ENCODE data around the gene RPS13. TPM values are rescaled to one million over a fixed set of nuclear protein-coding genes. Genes with fewer than 3 reads are reported as not detected.
A peak's percentile ranks its signal among the peaks of the same experiment; 100 is the strongest.
"Not testable (repeated sequence)": the region's sequence is repeated elsewhere in the genome, so short reads cannot be mapped to it uniquely, and the experiment has no call there.

Gene RPS13
- 830 TPM for total RNA-seq
- long read RNA-seq, transcript RPS13-202 (6 exons, 646 nt) = major isoform, 179 of 203 reads
- long read RNA-seq, partial matches to known transcripts = 2 of 203 reads
- long read RNA-seq, other reads (novel, unspliced or antisense) = 8 of 203 reads

- DNase-seq (ENCODE audit: low spot score) = peak; percentile 98
These were observed at the start of gene RPS13 for GRCh38 chr11:17077520-17078401. Gene RPS13, minus strand, starts transcription at chr11:17077667. Its CDS starts 26 bp downstream, at chr11:17077641.

GRCh38 chr11:17121981-17122380, 44.5 kb upstream of the RPS13 start:
- DNase-seq (ENCODE audit: low spot score) = no peak

- no peak for DNase-seq (ENCODE audit: low spot score)
These were observed 39.8 kb upstream of the RPS13 start for GRCh38 chr11:17117262-17117661.

GRCh38 chr11:17116117-17116516, 38.6 kb upstream of the RPS13 start:
- DNase-seq (ENCODE audit: low spot score) = no peak

DNA sequence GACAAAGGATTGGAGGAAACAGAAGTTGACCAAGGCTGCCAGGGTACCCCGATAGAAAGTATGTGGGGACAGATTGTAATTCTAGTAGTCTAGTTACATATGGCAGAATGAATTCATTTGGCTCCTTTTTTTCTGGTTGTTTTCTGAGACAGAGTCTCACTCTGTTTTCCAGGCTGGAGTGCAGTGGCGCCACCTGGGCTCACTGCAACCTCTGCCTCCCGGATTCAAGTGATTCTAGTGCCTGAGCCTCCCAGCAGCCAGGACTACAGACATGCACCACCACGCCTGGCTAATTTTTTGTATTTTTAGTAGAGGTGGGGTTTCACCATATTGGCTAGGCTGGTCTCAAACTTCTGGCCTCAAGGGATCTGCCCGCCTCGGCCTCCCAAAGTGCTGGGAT, 30.3 kb upstream of the RPS13 start:
- DNase-seq (ENCODE audit: low spot score) = not testable (repeated sequence)

- DNase-seq (ENCODE audit: low spot score) = not testable (repeated sequence)
These were observed 28.1 kb upstream of the RPS13 start for GRCh38 chr11:17105404-17106040.

DNA sequence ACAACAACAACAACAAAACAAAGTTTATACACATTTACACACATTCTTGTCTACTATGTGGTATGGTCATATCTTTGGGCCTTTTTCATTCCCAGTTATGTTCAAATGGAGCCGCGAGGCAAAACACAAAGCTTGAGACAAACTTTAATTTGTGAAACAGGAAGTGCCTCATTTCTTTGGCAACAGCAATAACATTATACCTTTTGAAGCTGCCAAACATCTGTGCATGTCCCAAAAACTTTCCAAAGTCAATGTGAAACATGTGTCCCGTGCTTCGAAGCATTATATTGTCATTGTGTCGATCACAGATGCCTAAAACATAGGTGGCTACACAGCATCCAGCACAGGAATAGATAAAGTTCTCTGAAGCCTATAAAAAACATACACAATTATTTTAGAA, 25.0 kb upstream of the RPS13 start:
- no peak for DNase-seq (ENCODE audit: low spot score)

DNA sequence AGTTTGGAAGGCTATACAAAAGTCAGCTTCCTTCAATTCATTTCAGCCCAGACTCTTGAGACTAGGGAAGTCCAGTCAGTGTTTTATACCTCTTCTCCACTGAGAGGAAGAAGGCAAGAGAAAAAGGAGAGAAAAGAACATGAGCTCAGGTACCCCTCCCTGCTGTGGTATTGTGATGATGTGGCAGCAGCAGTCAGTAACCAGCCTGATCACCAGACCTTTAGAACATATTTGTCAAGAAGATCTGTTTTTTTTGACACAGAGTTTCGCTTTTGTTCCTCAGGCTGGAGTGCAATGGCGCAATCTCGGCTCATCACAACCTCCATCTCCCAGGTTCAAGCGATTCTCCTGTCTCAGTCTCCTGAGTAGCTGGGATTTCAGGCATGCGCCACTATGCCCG, 21.2 kb upstream of the RPS13 start:
- no peak for DNase-seq (ENCODE audit: low spot score)

GRCh38 chr11:17098038-17098437, 20.6 kb upstream of the RPS13 start:
- no peak for DNase-seq (ENCODE audit: low spot score)

DNA sequence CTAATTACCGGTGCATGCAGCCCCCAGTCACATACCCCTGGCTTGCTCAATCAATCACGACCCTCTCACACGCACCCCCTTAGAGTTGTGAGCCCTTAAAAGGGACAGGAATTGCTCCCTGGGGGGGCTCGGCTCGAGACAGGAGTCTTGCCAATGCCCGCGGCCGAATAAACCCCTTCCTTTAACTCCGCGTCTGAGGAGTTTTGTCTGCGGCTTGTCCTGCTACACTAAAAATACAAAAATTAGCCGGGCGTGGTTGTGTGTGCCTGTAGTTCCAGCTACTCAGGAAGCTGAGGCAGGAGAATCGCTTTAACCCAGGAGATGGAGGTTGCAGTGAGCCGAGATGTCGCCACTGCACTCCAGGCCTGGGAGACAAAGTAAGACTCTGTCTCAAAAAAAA, 8.5 kb upstream of the RPS13 start:
- DNase-seq (ENCODE audit: low spot score) = not testable (repeated sequence)

DNA sequence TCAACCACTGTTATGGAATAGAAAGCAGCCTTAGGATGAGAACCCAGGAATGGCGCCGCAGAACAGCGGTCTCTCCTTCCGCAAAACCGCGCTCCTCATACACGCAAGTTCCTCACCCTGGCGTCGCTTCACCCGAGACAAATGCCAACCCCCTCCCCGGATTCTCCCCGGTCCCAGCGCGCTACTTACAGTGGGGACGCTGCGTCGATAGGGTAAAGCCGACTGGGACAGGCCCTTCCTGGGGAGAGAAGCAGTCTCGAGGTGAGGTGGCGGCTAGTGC, 287 bp downstream of the RPS13 start:
- no peak for DNase-seq (ENCODE audit: low spot score)

GRCh38 chr11:17076517-17077239, 789 bp downstream of the RPS13 start:
- no peak for DNase-seq (ENCODE audit: low spot score)

- no peak for DNase-seq (ENCODE audit: low spot score)
These were observed 2.0 kb downstream of the RPS13 start for GRCh38 chr11:17075506-17075905.

DNA sequence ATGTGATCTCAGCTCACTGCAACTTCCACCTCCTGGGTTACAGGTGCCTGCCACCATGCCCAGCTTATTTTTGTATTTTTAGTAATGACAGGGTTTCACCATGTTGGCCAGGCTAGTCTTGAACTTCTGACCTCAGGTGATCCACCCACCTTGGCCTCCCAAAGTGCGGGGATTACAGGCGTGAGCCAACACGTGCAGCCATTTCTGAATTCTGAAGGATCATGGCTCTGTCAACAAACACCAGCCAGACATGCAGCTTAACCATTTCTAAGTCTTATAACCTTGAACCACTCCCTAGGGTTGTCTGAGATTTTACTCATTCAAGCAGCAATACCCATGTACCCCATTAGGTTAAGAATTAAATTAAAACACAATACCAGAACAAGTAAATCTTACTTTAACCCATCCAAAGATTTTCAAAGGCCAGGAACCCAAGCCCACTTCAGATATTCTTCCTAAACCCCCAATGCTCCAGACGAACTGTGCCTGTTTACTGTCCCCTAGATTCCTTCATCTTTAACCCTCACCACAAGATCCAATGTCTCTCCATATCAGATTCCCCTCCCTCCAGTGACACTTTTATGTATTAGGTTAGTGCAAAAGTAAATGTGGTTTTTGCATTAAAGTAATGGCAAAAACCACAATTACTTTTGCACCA, 4.0 kb downstream of the RPS13 start:
- no peak for DNase-seq (ENCODE audit: low spot score)

DNA sequence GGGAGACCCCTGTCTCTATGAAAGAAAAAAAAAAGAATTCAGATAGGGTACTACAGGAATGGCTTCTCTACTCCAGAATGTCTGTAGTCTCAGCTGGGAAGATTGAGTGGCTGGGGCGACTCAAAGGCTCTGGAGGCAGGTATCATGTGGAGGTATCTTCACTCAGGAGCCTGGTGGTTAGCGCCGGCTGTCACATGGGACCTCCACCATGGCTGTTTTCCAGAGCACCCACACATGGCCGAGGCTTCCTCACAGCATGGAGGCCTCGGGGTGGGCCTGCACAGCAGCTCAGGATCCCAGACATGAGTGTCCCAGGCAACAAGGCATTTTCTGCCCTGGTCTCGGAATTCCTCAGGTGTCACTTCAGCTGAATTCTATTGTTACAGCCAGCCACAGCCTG, 10.1 kb downstream of the RPS13 start:
- DNase-seq (ENCODE audit: low spot score) = no peak

DNA sequence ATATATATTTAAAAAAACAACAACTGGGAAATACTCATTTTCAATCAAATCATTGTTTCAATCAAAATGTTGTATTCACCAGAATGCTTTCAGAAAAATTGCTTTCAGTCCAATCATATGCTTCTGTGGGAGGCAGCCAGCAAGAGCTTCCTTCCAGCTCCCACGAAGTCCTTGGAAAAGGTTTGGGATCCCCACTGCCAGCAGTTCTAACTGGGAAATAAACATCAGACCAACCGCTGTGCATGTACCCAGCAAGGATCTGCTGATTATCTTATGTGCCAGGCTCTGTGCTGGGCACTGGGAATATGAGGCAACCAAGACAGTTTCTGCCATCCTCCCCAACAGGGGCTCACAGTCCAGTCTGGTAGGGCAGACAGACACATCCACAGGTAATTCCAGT, 10.8 kb downstream of the RPS13 start:
- no peak for DNase-seq (ENCODE audit: low spot score)

DNA sequence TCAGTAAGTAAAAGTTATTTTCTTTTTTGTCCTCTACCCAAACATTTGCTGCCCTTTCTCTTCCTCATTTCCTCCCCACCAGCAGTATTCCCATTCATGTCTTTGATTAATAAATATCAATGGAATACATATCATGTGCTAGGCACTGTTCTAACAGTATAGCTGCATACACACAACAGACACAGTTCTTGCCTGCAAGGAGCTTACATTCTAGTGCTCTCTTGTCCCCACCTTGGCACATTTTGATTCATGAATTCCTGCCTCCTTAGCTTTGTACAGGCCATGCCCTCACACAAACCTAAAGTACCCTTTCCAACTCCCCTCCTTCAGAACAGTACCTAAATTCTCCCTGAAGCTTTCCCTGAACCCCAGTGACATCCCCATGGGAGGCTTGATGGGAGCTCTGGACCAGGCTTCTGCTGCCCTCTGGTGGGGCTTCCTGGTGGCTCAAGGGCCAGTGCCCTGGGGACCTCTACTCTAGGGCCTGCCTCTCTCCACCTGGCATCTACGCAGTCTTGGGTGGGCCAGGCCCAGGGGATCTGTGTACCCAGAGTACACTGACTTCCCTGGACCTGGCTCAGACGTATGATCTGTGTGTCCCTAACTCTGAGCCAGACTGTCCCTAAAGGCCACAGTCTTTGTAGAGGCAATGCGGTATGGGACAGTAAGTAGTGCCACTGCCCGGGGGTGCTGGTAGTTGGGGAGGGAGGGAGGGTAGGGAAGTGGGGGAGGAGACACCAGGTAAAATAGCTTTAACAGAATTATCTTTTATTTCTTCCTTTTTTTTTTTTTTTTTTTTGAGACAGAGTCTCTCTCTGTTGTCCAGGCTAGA, 14.1 kb downstream of the RPS13 start:
- no peak for DNase-seq (ENCODE audit: low spot score)

GRCh38 chr11:17051146-17051545, 26.3 kb downstream of the RPS13 start:
- not testable (repeated sequence) for DNase-seq (ENCODE audit: low spot score)

DNA sequence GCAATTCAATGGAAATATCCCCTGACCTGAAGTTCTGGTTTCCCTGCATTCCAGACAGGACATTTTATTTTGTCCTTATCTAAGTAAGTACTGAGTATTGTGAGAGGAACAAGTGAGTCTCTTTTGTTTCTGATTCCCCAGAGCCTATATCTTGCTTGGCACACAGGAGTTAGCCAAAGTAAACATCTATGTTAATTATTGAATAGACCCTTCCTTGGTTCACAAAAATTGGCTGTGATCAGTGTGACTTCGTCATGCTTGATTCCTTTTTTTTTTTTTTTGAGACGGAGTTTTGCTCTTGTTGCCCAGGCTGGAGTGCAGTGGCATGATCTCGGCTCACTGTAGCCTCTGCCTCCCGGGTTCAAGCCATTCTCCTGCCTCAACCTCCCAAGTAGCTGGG, 29.0 kb downstream of the RPS13 start:
- not testable (repeated sequence) for DNase-seq (ENCODE audit: low spot score)

DNA sequence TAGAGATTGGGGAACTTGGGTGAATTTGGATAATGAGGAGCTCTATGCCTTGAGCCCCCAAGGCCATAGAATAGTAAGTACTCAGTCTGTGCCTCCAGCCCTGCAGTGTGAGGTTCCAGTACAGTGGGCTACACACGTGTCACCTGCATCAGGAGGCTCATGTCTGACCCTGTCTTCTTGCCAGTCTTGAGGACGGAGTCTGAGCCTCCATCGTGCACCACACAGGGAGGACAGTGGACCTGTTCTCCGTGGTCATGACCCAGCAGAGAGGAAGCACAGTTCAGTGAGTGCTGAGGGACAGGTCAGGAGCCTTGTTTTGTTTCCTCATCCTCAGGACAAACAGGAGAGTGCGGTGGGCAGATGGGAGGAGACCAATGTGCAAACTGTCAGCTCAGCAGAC, 30.8 kb downstream of the RPS13 start:
- no peak for DNase-seq (ENCODE audit: low spot score)
